A549 treated with AZD9567 at 1 μM for 4 hours (cell line): ENCODE results near the gene PCDHA11. TPM values are rescaled to one million over a fixed set of nuclear protein-coding genes. Genes with fewer than 3 reads are reported as not detected.

Source experiments
- total RNA-seq: library from RNA; stranded (reverse); fragments of 200-300 nt; extraction: Qiagen RNA extraction; gene quantifications from 5 replicates; pipeline ENCODE4 v1.2.3, GENCODE V29; 2022; ENCODE audit not compliant: insufficient read depth

The PCDHA11 gene, protein sequence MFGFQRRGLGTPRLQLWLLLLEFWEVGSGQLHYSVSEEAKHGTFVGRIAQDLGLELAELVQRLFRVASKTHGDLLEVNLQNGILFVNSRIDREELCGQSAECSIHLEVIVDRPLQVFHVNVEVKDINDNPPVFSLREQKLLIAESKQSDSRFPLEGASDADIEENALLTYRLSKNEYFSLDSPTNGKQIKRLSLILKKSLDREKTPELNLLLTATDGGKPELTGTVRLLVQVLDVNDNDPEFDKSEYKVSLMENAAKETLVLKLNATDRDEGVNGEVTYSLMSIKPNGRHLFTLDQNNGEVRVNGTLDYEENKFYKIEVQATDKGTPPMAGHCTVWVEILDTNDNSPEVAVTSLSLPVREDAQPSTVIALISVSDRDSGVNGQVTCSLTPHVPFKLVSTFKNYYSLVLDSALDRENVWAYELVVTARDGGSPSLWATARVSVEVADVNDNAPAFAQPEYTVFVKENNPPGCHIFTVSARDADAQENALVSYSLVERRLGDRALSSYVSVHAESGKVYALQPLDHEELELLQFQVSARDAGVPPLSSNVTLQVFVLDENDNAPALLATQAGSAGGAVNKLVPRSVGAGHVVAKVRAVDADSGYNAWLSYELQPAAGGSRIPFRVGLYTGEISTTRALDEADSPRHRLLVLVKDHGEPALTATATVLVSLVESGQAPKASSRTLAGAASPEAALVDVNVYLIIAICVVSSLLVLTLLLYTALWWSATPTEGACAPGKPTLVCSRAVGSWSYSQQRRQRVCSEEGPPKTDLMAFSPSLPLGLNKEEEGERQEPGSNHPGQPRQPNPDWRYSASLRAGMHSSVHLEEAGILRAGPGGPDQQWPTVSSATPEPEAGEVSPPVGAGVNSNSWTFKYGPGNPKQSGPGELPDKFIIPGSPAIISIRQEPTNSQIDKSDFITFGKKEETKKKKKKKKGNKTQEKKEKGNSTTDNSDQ
- 0.06 to 0.18 TPM (median 0.13 TPM) in 4 of 5 replicates, not detected in the other for total RNA-seq

GRCh38 chr5:140868721-140869554 lies at the start of gene PCDHA11:
TSS of gene PCDHA11 (plus strand) at chr5:140868957. CDS start at chr5:140869104, 147 bp downstream.

GRCh38 chr5:140821375-140822280 lies 47.1 kb upstream of the PCDHA11 start, which contains the start of gene PCDHA5:
TSS of gene PCDHA5 (plus strand) at chr5:140821613.

GRCh38 chr5:140827704-140828361 lies 40.9 kb upstream of the PCDHA11 start, which contains the start of gene PCDHA6:
TSS of gene PCDHA6 (plus strand) at chr5:140827960. CDS start at chr5:140828092, 132 bp downstream.

DNA sequence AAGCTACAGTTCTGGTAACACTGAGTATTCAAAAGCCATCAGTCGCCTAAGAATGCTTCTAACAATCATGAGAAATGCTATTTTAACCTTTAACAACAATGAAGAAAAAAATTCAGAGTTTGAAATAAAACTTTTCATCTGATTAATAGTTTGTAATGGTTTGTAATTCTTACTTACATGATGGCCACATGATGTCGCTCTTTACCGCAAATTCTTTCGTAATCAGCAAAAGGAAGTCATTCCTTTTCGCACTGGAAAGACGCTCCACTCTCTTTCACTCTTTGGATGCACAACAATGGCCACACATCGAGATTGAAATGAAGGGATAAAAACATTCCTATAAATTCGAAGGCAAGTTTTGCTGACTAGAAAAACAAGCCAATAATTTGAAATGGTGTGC lies 34.8 kb upstream of the PCDHA11 start, which contains the start of gene PCDHA7:
PCDHA7 (plus strand) TSS at position 277 of the 400 bp plus-strand sequence; CDS start at position 392, 115 bp downstream.

DNA sequence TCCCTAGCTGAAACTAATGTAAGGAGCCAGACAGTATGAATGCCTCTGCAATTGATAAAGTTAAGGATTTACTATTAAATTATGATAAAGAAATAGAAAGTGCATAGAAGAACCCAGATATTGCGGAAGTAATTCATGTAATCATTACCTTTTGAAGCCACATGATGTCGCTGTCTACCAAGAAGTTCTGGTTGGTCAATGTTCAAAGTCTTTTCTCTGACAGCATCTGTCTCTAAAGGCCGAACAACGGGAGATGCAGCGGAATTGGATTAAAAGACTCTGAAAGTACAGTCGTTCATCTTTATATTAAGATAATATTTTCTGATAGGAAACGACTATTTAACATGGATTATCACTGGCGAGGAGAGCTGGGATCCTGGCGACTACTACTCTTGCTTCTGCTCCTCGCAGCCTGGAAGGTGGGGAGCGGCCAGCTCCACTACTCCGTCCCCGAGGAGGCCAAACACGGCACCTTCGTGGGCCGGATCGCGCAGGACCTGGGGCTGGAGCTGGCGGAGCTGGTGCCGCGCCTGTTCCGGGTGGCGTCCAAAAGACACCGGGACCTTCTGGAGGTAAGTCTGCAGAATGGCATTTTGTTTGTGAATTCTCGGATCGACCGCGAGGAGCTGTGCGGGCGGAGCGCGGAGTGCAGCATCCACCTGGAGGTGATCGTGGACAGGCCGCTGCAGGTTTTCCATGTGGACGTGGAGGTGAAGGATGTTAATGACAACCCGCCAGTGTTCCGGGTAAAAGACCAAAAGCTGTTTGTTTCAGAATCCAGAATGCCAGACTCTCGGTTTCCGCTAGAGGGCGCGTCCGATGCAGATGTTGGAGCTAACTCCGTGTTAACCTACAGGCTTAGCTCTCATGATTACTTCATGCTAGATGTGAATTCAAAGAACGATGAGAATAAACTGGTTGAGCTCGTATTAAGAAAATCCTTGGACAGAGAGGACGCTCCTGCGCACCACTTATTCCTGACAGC lies 27.5 kb upstream of the PCDHA11 start, which contains the start of gene PCDHA8:
PCDHA8 (plus strand) TSS at position 210 of the 985 bp plus-strand sequence; CDS start at position 345, 135 bp downstream.

GRCh38 chr5:140848139-140849102 lies 20.3 kb upstream of the PCDHA11 start, which contains the start of gene PCDHA9:
TSS of gene PCDHA9 (plus strand) at chr5:140848382. CDS start at chr5:140848496, 114 bp downstream.

DNA sequence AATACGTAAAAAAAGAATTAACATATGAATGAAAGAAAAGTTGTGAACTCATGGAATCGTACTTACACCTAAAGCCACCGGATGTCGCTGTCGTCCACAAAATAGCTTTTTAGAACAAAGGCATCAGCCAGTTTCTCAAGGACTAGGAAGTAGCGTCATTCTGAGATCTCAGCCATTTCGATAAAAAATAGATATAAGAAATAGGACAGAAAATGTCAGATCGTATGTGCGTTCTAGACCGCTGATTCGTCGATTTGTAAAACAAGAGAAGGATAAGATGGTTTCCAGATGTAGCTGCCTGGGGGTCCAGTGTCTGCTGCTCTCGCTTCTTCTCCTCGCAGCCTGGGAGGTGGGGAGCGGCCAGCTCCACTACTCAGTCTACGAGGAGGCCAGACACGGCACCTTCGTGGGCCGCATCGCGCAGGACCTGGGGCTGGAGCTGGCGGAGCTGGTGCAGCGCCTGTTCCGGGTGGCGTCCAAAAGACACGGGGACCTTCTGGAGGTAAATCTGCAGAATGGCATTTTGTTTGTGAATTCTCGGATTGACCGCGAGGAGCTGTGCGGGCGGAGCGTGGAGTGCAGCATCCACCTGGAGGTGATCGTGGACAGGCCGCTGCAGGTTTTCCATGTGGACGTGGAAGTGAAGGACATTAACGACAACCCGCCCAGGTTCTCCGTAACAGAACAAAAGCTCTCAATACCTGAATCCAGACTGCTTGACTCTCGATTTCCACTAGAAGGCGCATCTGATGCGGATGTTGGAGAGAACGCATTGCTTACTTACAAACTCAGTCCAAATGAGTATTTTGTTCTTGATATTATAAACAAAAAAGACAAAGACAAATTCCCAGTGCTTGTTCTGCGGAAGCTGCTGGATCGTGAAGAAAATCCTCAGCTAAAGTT lies 12.7 kb upstream of the PCDHA11 start, which contains the start of gene PCDHA10:
PCDHA10 (plus strand) TSS at position 126 of the 903 bp plus-strand sequence; CDS start at position 278, 152 bp downstream.

GRCh38 chr5:140875085-140876065 lies 6.6 kb downstream of the PCDHA11 start, which contains the start of gene PCDHA12:
TSS of gene PCDHA12 (plus strand) at chr5:140875308. CDS start at chr5:140875473, 165 bp downstream.

GRCh38 chr5:140881889-140882590 lies 13.3 kb downstream of the PCDHA11 start, which contains the start of gene PCDHA13:
TSS of gene PCDHA13 (plus strand) at chr5:140882124. CDS start at chr5:140882269, 145 bp downstream.

Other genes starting within 250 kb of the PCDHA11 start
- gene CD14, start 235.8 kb upstream of the PCDHA11 start, total RNA-seq, result 3.5 to 8.4 TPM (median 4.3 TPM) in 5 replicates
- gene TMCO6, start 229.5 kb upstream of the PCDHA11 start, total RNA-seq, result 7.6 to 17.9 TPM (median 15.2 TPM) in 5 replicates
- 83.8 to 126 TPM (median 125 TPM) in 5 replicates for gene NDUFA2, start 221.3 kb upstream of the PCDHA11 start, total RNA-seq
- 86.0 to 142 TPM (median 88.2 TPM) in 5 replicates for gene IK, start 221.1 kb upstream of the PCDHA11 start, total RNA-seq
- gene WDR55, start 204.1 kb upstream of the PCDHA11 start, total RNA-seq, result 29.5 to 34.8 TPM (median 31.2 TPM) in 5 replicates
- 0.91 to 1.1 TPM (median 0.98 TPM) in 4 of 5 replicates, not detected in the other for gene DND1, start 195.4 kb upstream of the PCDHA11 start, total RNA-seq
- gene HARS1, start 177.6 kb upstream of the PCDHA11 start, total RNA-seq, result 76.1 to 99.2 TPM (median 80.5 TPM) in 5 replicates
- gene HARS2, start 177.5 kb upstream of the PCDHA11 start, total RNA-seq, result 33.3 to 39.5 TPM (median 37.6 TPM) in 5 replicates
- 79.6 to 128 TPM (median 85.6 TPM) in 5 replicates for gene ZMAT2, start 168.5 kb upstream of the PCDHA11 start, total RNA-seq
- 0.13 to 0.25 TPM (median 0.16 TPM) in 4 of 5 replicates, not detected in the other for gene PCDHA1, start 82.8 kb upstream of the PCDHA11 start, total RNA-seq
- gene PCDHA2, start 74.1 kb upstream of the PCDHA11 start, total RNA-seq, result 0.03 to 0.08 TPM (median 0.07 TPM) in 4 of 5 replicates, not detected in the other
- 0.75 to 1.6 TPM (median 0.85 TPM) in 5 replicates for gene PCDHA3, start 67.9 kb upstream of the PCDHA11 start, total RNA-seq
- 1.2 to 3.4 TPM (median 1.7 TPM) in 5 replicates for gene PCDHA4, start 61.9 kb upstream of the PCDHA11 start, total RNA-seq
- gene PCDHA5, start 47.3 kb upstream of the PCDHA11 start, total RNA-seq, result 0.57 to 0.63 TPM (median 0.59 TPM) in 5 replicates
- gene PCDHA6, start 41.0 kb upstream of the PCDHA11 start, total RNA-seq, result 0.02 to 0.05 TPM (median 0.03 TPM) in 4 of 5 replicates, not detected in the other
- 0.09 to 0.12 TPM (median 0.12 TPM) in 4 of 5 replicates, not detected in the other for gene PCDHA7, start 34.7 kb upstream of the PCDHA11 start, total RNA-seq
- 0.04 to 0.10 TPM (median 0.08 TPM) in 3 of 5 replicates, not detected in the others for gene PCDHA8, start 27.8 kb upstream of the PCDHA11 start, total RNA-seq
- 0.02 TPM in 1 of 5 replicates, not detected in the others for gene PCDHA9, start 20.6 kb upstream of the PCDHA11 start, total RNA-seq
- gene PCDHA10, start 13.1 kb upstream of the PCDHA11 start, total RNA-seq, result 0.01 to 0.05 TPM (median 0.02 TPM) in 3 of 5 replicates, not detected in the others
- gene PCDHA12, start 6.4 kb downstream of the PCDHA11 start, total RNA-seq, result 1.6 to 3.1 TPM (median 2.8 TPM) in 5 replicates
- gene PCDHA13, start 13.2 kb downstream of the PCDHA11 start, total RNA-seq, result 0.05 to 0.07 TPM (median 0.06 TPM) in 4 of 5 replicates, not detected in the other
- gene PCDHAC1, start 57.3 kb downstream of the PCDHA11 start, total RNA-seq, result 1.9 to 3.7 TPM (median 2.1 TPM) in 5 replicates
- gene PCDHAC2, start 97.5 kb downstream of the PCDHA11 start, total RNA-seq, result 3.1 to 3.5 TPM (median 3.3 TPM) in 5 replicates
- not detected in 5 replicates for gene PCDHB1, start 182.4 kb downstream of the PCDHA11 start, total RNA-seq
- 0.77 to 3.1 TPM (median 3.1 TPM) in 5 replicates for gene PCDHB2, start 225.7 kb downstream of the PCDHA11 start, total RNA-seq
- gene PCDHB3, start 231.5 kb downstream of the PCDHA11 start, total RNA-seq, result 0.02 to 0.05 TPM (median 0.03 TPM) in 3 of 5 replicates, not detected in the others